DOHH2 (cell line): Measurements from ENCODE around the gene WDFY4.

Source experiments
- H3F3A ChIP-seq: fragments of 200-600 bp; sonication (generic), shearing (Covaris generic); 2 replicates; pipeline ENCODE4 v1.6.0; 2016; ENCODE audit warnings: antibody characterized with exemption, mild to moderate bottlenecking; ENCODE audit not compliant: control insufficient read depth, insufficient read depth
- H3K27ac ChIP-seq: fragments of 200-600 bp; sonication (generic); 2 replicates; pipeline ENCODE4 v1.5.1; 2014; ENCODE audit warnings: low read depth, mild to moderate bottlenecking, low read length, moderate library complexity
- H3K27me3 ChIP-seq: fragments of 200-600 bp; sonication (generic); 2 replicates; pipeline ENCODE4 v1.6.1; 2014; ENCODE audit warnings: mild to moderate bottlenecking, low read length, mixed read lengths; ENCODE audit not compliant: control insufficient read depth
- H3K36me3 ChIP-seq: fragments of 200-600 bp; sonication (generic); 2 replicates; pipeline ENCODE4 v1.6.1; 2014; ENCODE audit warnings: mild to moderate bottlenecking, low read length, moderate library complexity, mixed read lengths; ENCODE audit not compliant: control insufficient read depth
- H3K4me1 ChIP-seq: fragments of 200-600 bp; sonication (generic); 2 replicates; pipeline ENCODE4 v1.6.1; 2014; ENCODE audit warnings: mild to moderate bottlenecking, low read length, mixed read lengths; ENCODE audit not compliant: control insufficient read depth
- H3K4me2 ChIP-seq: fragments of 200-600 bp; sonication (generic); 2 replicates; pipeline ENCODE4 v1.6.0; 2014; ENCODE audit warnings: mild to moderate bottlenecking, low read length, moderate library complexity
- H3K4me3 ChIP-seq: fragments of 200-600 bp; sonication (generic); 2 replicates; pipeline ENCODE4 v1.5.1; 2014; ENCODE audit warnings: mild to moderate bottlenecking, low read length, mixed read lengths
- H3K79me2 ChIP-seq: fragments of 200-600 bp; sonication (generic); 2 replicates; pipeline ENCODE4 v1.6.1; 2014; ENCODE audit warnings: mild to moderate bottlenecking, low read length, mixed read lengths; ENCODE audit not compliant: control insufficient read depth
- H3K9me2 ChIP-seq: fragments of 200-600 bp; sonication (generic); replicated peaks from 2 replicates; pipeline ENCODE4 v1.6.1; 2014; ENCODE audit warnings: mild to moderate bottlenecking, low read length, mixed read lengths; ENCODE audit not compliant: control insufficient read depth
- H3K9me3 ChIP-seq: fragments of 200-600 bp; sonication (generic); 2 replicates; pipeline ENCODE4 v1.6.1; 2014; ENCODE audit warnings: antibody characterized with exemption, low read length, mixed read lengths; ENCODE audit not compliant: control insufficient read depth, insufficient read depth
- H4K20me1 ChIP-seq: fragments of 200-600 bp; sonication (generic); 2 replicates; pipeline ENCODE4 v1.6.0; 2014; ENCODE audit warnings: low read depth, mild to moderate bottlenecking, antibody characterized with exemption, low read length, moderate library complexity; ENCODE audit not compliant: control insufficient read depth, insufficient read depth
- CTCF ChIP-seq: fragments of 200-600 bp; sonication (generic); IDR thresholded peaks from one replicate; pipeline ENCODE4 v1.5.1; 2014; ENCODE audit warnings: antibody characterized with exemption, mild to moderate bottlenecking, low read depth, low read length; ENCODE audit not compliant: poor library complexity, severe bottlenecking
- EZH2phosphoT487 ChIP-seq: fragments of 200-600 bp; sonication (generic); IDR thresholded peaks from 2 replicates; pipeline ENCODE4 v1.6.1; 2017; ENCODE audit warnings: borderline replicate concordance, mild to moderate bottlenecking, antibody characterized with exemption, low read length, moderate library complexity, mixed read lengths

Gene WDFY4

GRCh38 chr10:48943096-48943495 is 258.4 kb downstream of the WDFY4 start:
- TF ChIP-seq EZH2phosphoT487 (no peak), CTCF (no peak)
- H3K4me2 ChIP-seq, result no peak overlapping the region

GRCh38 chr10:48944171-48944570 is 259.5 kb downstream of the WDFY4 start:
- Histone ChIP-seq H3K79me2 (no peaks in the 10 kb centered on the region), H3K4me1 (no peaks in the 10 kb centered on the region), H3K27ac (no peak overlapping the region), H3K27me3 (no peaks in the 10 kb centered on the region), H4K20me1 (no peaks in the 10 kb centered on the region), H3K4me3 (no peak overlapping the region), H3K4me2 (no peak overlapping the region), H3F3A (no peaks in the 10 kb centered on the region), H3K36me3 (peaks cover 29% of the 10 kb centered on the region), H3K9me3 (no peaks in the 10 kb centered on the region), H3K9me2 (no peaks in the 10 kb centered on the region)
- no peak for TF ChIP-seq CTCF
- no peak for TF ChIP-seq EZH2phosphoT487

More at GRCh38 chr10:48943096-48943495, 258.4 kb downstream of the WDFY4 start:
- no peaks in the 10 kb centered on the region for H3K27me3 ChIP-seq
- no peaks in the 10 kb centered on the region for H3K79me2 ChIP-seq
- H3K4me3 ChIP-seq, result no peak overlapping the region
- no peaks in the 10 kb centered on the region for H4K20me1 ChIP-seq
- H3K4me1 ChIP-seq, result no peaks in the 10 kb centered on the region
- no peaks in the 10 kb centered on the region for H3K9me3 ChIP-seq
- H3K27ac ChIP-seq, result no peak overlapping the region
- peaks cover 18% of the 10 kb centered on the region for H3K36me3 ChIP-seq
- H3F3A ChIP-seq, result no peaks in the 10 kb centered on the region
- no peaks in the 10 kb centered on the region for H3K9me2 ChIP-seq

- Histone ChIP-seq H3K4me1 (no peaks in the 10 kb centered on the region), H4K20me1 (no peaks in the 10 kb centered on the region), H3K9me2 (no peaks in the 10 kb centered on the region), H3K4me3 (no peak overlapping the region), H3K79me2 (no peaks in the 10 kb centered on the region), H3K27ac (no peak overlapping the region), H3F3A (no peaks in the 10 kb centered on the region), H3K36me3 (peaks cover 39% of the 10 kb centered on the region), H3K4me2 (no peak overlapping the region), H3K27me3 (no peaks in the 10 kb centered on the region), H3K9me3 (no peaks in the 10 kb centered on the region)
- TF ChIP-seq CTCF (no peak), EZH2phosphoT487 (no peak)
Measured at GRCh38 chr10:48945441-48946130, 260.9 kb downstream of the WDFY4 start.
